Measurements from ENCODE around the gene CYP2C18.
"Not testable (repeated sequence)": the region's sequence is repeated elsewhere in the genome, so short reads cannot be mapped to it uniquely, and the experiment has no call there.

CYP2C18 gene

DNA sequence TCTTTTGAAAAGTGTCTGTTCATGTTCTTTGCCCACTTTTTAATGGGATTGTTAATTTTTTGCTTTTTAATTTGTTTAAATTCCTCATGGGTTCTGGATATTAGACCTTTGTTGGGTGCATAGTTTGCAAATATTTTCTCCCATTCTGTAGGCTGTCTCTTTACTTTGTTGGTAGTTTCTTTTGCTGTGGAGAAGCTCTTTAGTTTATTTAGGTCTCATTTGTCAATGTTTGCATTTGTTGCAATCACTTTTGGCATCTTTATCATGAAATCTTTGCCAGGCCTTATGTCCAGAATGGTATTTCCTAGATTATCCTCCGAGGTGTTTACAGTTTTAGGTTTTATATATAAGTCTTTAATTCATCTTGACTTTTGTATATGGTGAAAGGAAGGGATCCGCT is 55.1 kb downstream of the CYP2C18 start:
- DNase-seq (ENCODE audit: extremely low read depth in 1 of 2, low read depth in 1 of 2): no peak

DNA sequence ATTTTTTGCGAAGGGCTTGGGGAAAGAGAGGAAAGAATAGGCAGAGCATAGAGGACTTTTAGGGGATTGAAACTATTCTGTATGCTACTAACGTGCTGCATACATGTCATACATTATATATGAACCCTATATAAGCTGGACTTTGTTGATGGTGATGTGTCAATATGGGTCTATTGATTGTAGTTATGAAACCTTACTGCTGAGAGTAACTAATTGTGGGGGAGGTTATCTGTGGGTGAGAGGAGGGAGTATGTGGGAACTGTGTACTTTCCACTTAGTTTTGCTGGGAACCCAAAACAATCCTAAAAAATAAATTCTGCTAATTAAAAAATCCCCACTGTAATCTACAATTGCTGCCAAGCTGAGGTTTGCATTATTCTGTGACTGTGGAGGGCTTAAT is 63.6 kb downstream of the CYP2C18 start:
- no peak for DNase-seq (ENCODE audit: extremely low read depth in 1 of 2, low read depth in 1 of 2)

GRCh38 chr10:94747838-94748237 is 64.3 kb downstream of the CYP2C18 start:
- no peak for DNase-seq (ENCODE audit: extremely low read depth in 1 of 2, low read depth in 1 of 2)

GRCh38 chr10:94757916-94758315 is 74.4 kb downstream of the CYP2C18 start:
- no peak for DNase-seq (ENCODE audit: extremely low read depth in 1 of 2, low read depth in 1 of 2)

DNA sequence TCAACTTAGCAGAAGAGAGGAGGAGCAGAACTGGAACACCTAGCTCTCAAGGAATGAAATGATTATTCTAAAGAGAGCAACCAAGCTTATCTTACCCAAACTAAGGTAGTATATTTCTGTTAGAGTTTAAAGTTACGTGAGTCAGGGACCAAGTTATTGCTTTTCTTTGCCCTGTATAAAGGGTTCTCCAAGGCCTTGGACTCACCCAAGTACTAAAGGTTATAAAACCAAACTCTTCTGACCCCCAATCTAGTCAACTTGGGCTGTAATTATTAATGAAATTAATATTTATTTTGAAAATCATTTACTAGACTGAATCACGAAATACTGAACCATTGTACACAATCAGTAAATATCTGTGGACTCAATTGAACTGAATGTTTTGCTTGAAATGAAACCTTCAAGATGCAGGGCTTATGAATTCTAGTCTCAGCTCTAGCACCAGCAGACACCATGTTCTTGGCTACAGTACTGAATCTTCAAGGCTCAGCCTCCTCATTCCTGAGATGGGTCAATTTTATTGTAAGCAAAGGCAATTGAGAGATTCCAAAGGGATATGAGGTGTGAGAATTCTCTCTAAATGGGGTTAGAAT is 77.2 kb downstream of the CYP2C18 start:
- no peak for DNase-seq (ENCODE audit: extremely low read depth in 1 of 2, low read depth in 1 of 2)

- DNase-seq (ENCODE audit: extremely low read depth in 1 of 2, low read depth in 1 of 2): no peak
These were observed 78.9 kb downstream of the CYP2C18 start, which contains the start of gene CYP2C19 for GRCh38 chr10:94762393-94762792. TSS of gene CYP2C19 (plus strand) at chr10:94762681. CDS start at chr10:94762706, 25 bp downstream.

GRCh38 chr10:94775425-94775824 is 91.9 kb downstream of the CYP2C18 start:
- not testable (repeated sequence) for DNase-seq (ENCODE audit: extremely low read depth in 1 of 2, low read depth in 1 of 2)

DNA sequence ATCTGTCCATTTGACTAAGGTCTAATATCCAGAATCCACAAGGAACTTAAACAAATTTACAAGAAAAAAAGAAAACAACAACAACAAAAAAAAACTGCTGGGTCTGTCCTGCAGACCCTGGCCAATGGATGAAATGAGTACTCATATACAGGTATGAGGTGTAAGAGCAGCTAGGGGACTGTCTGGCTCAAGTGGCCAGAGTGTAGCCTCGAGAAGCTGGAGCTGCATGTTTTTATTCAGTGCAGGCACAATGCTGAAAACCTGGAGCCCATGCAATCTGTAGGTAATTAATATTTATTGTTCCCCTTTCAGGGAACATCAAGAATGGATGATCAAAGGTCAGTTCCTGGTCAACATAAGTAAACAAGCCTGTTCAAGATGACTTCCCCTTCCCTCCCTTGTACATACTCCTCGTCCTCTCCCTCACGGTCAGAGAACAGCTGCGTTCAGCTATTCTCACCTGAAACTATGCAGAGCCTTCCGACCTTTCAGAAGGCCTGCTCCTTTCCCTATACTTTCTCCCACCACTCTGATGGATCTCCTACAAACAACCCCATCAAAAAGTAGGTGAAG is 94.4 kb downstream of the CYP2C18 start:
- DNase-seq (ENCODE audit: extremely low read depth in 1 of 2, low read depth in 1 of 2): no peak

DNA sequence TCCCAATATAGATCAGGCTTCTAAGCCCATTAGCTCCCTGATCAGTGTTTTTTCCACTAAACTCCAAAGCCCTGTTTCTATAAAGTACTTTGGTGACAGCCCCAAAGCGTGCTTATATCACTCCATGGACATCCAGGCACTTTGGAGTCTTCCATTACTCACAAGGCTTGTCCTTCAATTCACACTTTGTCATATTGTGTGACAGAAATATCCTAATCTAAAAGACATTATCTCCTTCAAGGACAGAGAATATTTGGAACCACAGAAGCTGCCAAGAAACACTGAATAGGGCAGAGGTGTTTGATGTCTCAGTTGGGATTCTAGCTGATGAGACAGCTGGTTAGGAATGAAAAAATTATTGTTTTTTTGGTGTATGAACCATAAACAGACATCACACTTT is 97.3 kb downstream of the CYP2C18 start:
- no peak for DNase-seq (ENCODE audit: extremely low read depth in 1 of 2, low read depth in 1 of 2)

GRCh38 chr10:94784256-94784655 is 100.7 kb downstream of the CYP2C18 start:
- DNase-seq (ENCODE audit: extremely low read depth in 1 of 2, low read depth in 1 of 2): no peak

GRCh38 chr10:94785211-94785610 is 101.7 kb downstream of the CYP2C18 start:
- DNase-seq (ENCODE audit: extremely low read depth in 1 of 2, low read depth in 1 of 2): no peak
